CD4-positive, alpha-beta memory T cell (primary cell): ENCODE measurements around the gene GAA. TPM values are rescaled to one million over a fixed set of nuclear protein-coding genes. Genes with fewer than 3 reads are reported as not detected.

Experiments used
- CTCF ChIA-PET: fragments of 350-600 bp; sonication (Branson Sonifier 250); formaldehyde crosslinking; loops from one replicate; lab custom pipeline; 2021; ENCODE audit warnings: inconsistent platforms; ENCODE audit not compliant: partially characterized antibody; lab: Charles Lee
- POLR2A ChIA-PET: fragments of 350-600 bp; sonication (Branson Sonifier 250); formaldehyde crosslinking; loops from one replicate; lab custom pipeline; 2021; ENCODE audit not compliant: partially characterized antibody; lab: Charles Lee
- DNase-seq, 5 donors: peaks; one replicate each; pipeline versions ENCODE4 v3.0.0 to v3.0.0-alpha.2; 2020 to 2022; ENCODE audit warnings: mixed read lengths in 1 of 5
- H3K27ac ChIP-seq: one replicate; pipeline ENCODE4 v1.7.0; 2013; ENCODE audit warnings: low read depth, low read length
- H3K27me3 ChIP-seq: 2 replicates; pipeline ENCODE4 v1.7.0; 2013; ENCODE audit warnings: mild to moderate bottlenecking, low read length, moderate library complexity; ENCODE audit not compliant: insufficient read depth
- H3K36me3 ChIP-seq: 2 replicates; pipeline ENCODE4 v1.7.0; 2013; ENCODE audit warnings: mild to moderate bottlenecking, low read length, moderate library complexity; ENCODE audit not compliant: insufficient read depth
- H3K4me1 ChIP-seq: 2 replicates; pipeline ENCODE4 v1.7.0; 2013; ENCODE audit warnings: mild to moderate bottlenecking, low read length, moderate library complexity; ENCODE audit not compliant: insufficient read depth
- H3K4me3 ChIP-seq, 2 donors: one replicate each; pipeline ENCODE4 v1.7.0; 2013; ENCODE audit warnings: low read length in 2 of 2, mild to moderate bottlenecking in 1 of 2
- H3K9me3 ChIP-seq, 2 donors: one replicate each; pipeline ENCODE4 v1.7.0; 2013; ENCODE audit warnings: low read length in 2 of 2, control low read depth in 1 of 2; ENCODE audit not compliant: control insufficient read depth in 1 of 2
- H3K27ac Mint-ChIP-seq, 7 donors: one replicate each; pipeline ENCODE4 v1.8.0; 2020 to 2021; ENCODE audit warnings: mixed read lengths in 7 of 7, mild to moderate bottlenecking in 6 of 7, inconsistent platforms in 3 of 7, moderate library complexity in 3 of 7
- H3K27me3 Mint-ChIP-seq, 2 donors: one replicate each; pipeline ENCODE4 v1.8.0; 2020 to 2021; ENCODE audit warnings: mixed read lengths in 2 of 2
- H3K36me3 Mint-ChIP-seq, 2 donors: one replicate each; pipeline ENCODE4 v1.8.0; 2020 to 2021; ENCODE audit warnings: mixed read lengths in 2 of 2, inconsistent platforms in 1 of 2, mild to moderate bottlenecking in 1 of 2
- H3K4me1 Mint-ChIP-seq, 4 donors: one replicate each; pipeline ENCODE4 v1.8.0; 2020 to 2021; ENCODE audit warnings: mixed read lengths in 4 of 4, mild to moderate bottlenecking in 1 of 4
- H3K4me3 Mint-ChIP-seq, 8 donors: one replicate each; pipeline ENCODE4 v1.8.0; 2020 to 2021; ENCODE audit warnings: mixed read lengths in 8 of 8, mild to moderate bottlenecking in 7 of 8, moderate library complexity in 6 of 8, inconsistent platforms in 3 of 8
- H3K9me3 Mint-ChIP-seq, 8 donors: one replicate each; pipeline ENCODE4 v1.8.0; 2020 to 2021; ENCODE audit warnings: mixed read lengths in 8 of 8, mild to moderate bottlenecking in 5 of 8, inconsistent platforms in 3 of 8, moderate library complexity in 1 of 8
- intact Hi-C: fragments of 100-400 bp; cut with micrococcal nuclease; formaldehyde crosslinking; loops from one replicate; pipeline ENCODE4 v1.15.1; 2023
- polyA plus RNA-seq, 2 donors: library from polyadenylated mRNA; unstranded; fragments of 300-500 nt; fragmentation: Illumina TruSeq; gene quantifications; one replicate each; pipeline ENCODE4 v1.2.3, GENCODE V29; 2021
- total RNA-seq, 2 experiments: library from RNA; stranded (reverse); gene quantifications; one replicate each; pipeline ENCODE4 v1.2.3, GENCODE V29; 2021

Gene GAA
- total RNA-seq = 10 to 100 TPM; 41.1 to 44.8 TPM
- 10 to 100 TPM; 14.5 to 15.3 TPM for polyA plus RNA-seq

DNA sequence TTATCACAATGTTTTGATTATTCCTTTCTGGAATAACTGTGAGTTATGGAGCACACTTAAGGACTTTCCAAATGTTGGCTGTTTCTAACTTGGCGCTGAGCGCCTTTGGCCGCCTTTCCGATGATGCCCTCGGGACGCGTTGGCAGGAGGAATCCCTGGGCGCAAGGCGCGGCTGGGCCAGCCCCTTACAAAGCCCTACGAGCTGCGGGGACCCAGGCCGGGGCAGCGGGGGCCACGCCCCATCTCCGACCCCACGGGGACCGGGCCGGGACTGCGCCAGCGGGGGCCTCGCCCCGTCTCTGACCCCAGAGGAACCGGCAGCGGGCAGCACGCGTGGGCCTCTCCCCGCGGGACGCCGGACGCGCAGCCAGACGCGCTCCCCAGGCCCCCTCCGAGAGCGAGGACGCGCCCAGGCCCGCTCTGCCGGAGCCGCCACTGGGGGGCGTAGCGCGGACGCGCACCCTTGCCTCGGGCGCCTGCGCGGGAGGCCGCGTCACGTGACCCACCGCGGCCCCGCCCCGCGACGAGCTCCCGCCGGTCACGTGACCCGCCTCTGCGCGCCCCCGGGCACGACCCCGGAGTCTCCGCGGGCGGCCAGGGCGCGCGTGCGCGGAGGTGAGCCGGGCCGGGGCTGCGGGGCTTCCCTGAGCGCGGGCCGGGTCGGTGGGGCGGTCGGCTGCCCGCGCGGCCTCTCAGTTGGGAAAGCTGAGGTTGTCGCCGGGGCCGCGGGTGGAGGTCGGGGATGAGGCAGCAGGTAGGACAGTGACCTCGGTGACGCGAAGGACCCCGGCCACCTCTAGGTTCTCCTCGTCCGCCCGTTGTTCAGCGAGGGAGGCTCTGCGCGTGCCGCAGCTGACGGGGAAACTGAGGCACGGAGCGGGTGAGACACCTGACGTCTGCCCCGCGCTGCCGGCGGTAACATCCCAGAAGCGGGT, at the start of gene GAA:
Gene GAA, plus strand, starts transcription at position 571 of the 935 bp plus-strand sequence. CDS start 3,006 bp downstream, outside the sequence.
- Histone ChIP-seq H3K9me3 (no peaks in the 10 kb centered on the region), H3K36me3 (no peaks in the 10 kb centered on the region), H3K4me1 (peaks cover 20% of the 10 kb centered on the region), H3K27me3 (no peaks in the 10 kb centered on the region), H3K27ac (peak within 1 kb of the TSS; percentile 76), H3K4me3 (peak within 1 kb of the TSS; percentile 52 to 82)
- ChIA-PET POLR2A (interaction anchor here (0.8 to 3.8 kb wide), 21 partner anchors 9 to 1137 kb away, joined by 3 to 36 read pairs (median 4); partner anchors contain the start of genes CBX4, CBX8, EIF4A3 and ENDOV), CTCF (interaction anchor here (0.6 to 2.6 kb wide), 14 partner anchors 8 to 373 kb away, joined by 3 to 16 read pairs (median 7); partner anchors contain the start of gene EIF4A3)
- DNase-seq = peak; percentile 79 to 93 (median 89)
- H3K4me1 Mint-ChIP-seq = peaks cover 12 to 31% (median 16%) of the 10 kb centered on the region in 4 donors
- peak within 1 kb of the TSS; percentile 87 to 92 (median 90) for H3K4me3 Mint-ChIP-seq
- H3K27ac Mint-ChIP-seq = peak within 1 kb of the TSS; percentile 80 to 94 (median 88)
- peaks cover 0 to 4% of the 10 kb centered on the region in 2 donors for H3K36me3 Mint-ChIP-seq
- peaks cover 0 to 2% of the 10 kb centered on the region in 2 donors for H3K27me3 Mint-ChIP-seq
- intact Hi-C loops = loop anchor here (1.0 to 2.0 kb wide), 2 partner anchors 46 to 152 kb away; partner anchors contain the start of gene EIF4A3
- no peaks in the 10 kb centered on the region for H3K9me3 Mint-ChIP-seq

DNA sequence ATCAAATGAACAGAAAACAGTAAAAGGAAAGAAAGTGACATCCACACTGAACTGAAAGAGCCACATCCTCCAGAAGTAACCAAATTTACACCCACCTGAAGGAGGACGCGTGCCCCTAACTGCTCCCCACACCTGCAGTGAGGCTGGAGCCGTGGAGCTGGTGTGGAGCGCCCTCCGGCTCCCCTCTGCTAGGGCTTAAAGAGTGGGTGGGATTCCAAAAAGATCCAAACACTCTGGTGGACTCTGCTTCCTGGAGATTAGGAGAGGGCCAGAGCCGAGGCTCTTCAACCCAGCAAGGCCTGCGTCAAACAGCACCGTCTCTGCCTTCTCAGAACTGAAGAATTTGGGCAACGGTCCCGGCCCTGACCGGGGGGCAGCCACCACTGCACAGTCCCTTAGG, 49.7 kb upstream of the GAA start:
- no peaks in the 10 kb centered on the region for H3K4me1 Mint-ChIP-seq
- no peaks in the 10 kb centered on the region for H3K9me3 ChIP-seq
- H3K27ac Mint-ChIP-seq = no peak overlapping the region
- H3K27me3 Mint-ChIP-seq = no peaks in the 10 kb centered on the region
- no peak for DNase-seq
- ChIA-PET CTCF (interaction anchor here (0.7 kb wide), 1 partner anchor 19 kb away, joined by 4 read pairs; no protein-coding TSS in a partner anchor), POLR2A (no interaction called here)
- no peak overlapping the region for H3K27ac ChIP-seq
- no peak overlapping the region for H3K4me3 ChIP-seq
- no peaks in the 10 kb centered on the region for H3K36me3 Mint-ChIP-seq
- intact Hi-C loops = no loop called here
- H3K36me3 ChIP-seq = no peaks in the 10 kb centered on the region
- H3K4me3 Mint-ChIP-seq = no peak overlapping the region
- no peaks in the 10 kb centered on the region for H3K4me1 ChIP-seq
- H3K9me3 Mint-ChIP-seq = no peaks in the 10 kb centered on the region
- H3K27me3 ChIP-seq = no peaks in the 10 kb centered on the region

GRCh38 chr17:80053102-80053501, 48.3 kb upstream of the GAA start:
- CTCF ChIA-PET = interaction anchor here (0.6 kb wide), 1 partner anchor 55 kb away, joined by 3 read pairs; no protein-coding TSS in a partner anchor
- no peak overlapping the region for H3K27ac Mint-ChIP-seq

GRCh38 chr17:80055597-80055996, 45.8 kb upstream of the GAA start:
- no peaks in the 10 kb centered on the region for H3K27me3 ChIP-seq
- intact Hi-C loops = no loop called here
- H3K27ac ChIP-seq = no peak overlapping the region
- H3K4me3 ChIP-seq = no peak overlapping the region
- no peaks in the 10 kb centered on the region for H3K9me3 ChIP-seq
- no peaks in the 10 kb centered on the region for H3K4me1 ChIP-seq
- DNase-seq = no peak
- H3K36me3 ChIP-seq = no peaks in the 10 kb centered on the region
- H3K4me1 Mint-ChIP-seq = no peaks in the 10 kb centered on the region
- ChIA-PET CTCF (no interaction called here), POLR2A (no interaction called here)
- H3K27ac Mint-ChIP-seq = no peak overlapping the region
- no peaks in the 10 kb centered on the region for H3K27me3 Mint-ChIP-seq
- no peak overlapping the region for H3K4me3 Mint-ChIP-seq
- H3K36me3 Mint-ChIP-seq = no peaks in the 10 kb centered on the region
- no peaks in the 10 kb centered on the region for H3K9me3 Mint-ChIP-seq

More at GRCh38 chr17:80053102-80053501, 48.3 kb upstream of the GAA start:
- no peaks in the 10 kb centered on the region for H3K36me3 Mint-ChIP-seq
- H3K9me3 Mint-ChIP-seq = no peaks in the 10 kb centered on the region
- Histone ChIP-seq H3K27me3 (no peaks in the 10 kb centered on the region), H3K4me3 (no peak overlapping the region), H3K27ac (no peak overlapping the region), H3K36me3 (no peaks in the 10 kb centered on the region), H3K4me1 (no peaks in the 10 kb centered on the region), H3K9me3 (no peaks in the 10 kb centered on the region)
- POLR2A ChIA-PET = no interaction called here
- H3K4me1 Mint-ChIP-seq = no peaks in the 10 kb centered on the region
- intact Hi-C loops = no loop called here
- DNase-seq = no peak
- H3K27me3 Mint-ChIP-seq = no peaks in the 10 kb centered on the region
- H3K4me3 Mint-ChIP-seq = no peak overlapping the region

- DNase-seq = no peak
- Mint-ChIP-seq H3K9me3 (no peaks in the 10 kb centered on the region), H3K27ac (no peak overlapping the region), H3K4me3 (no peak overlapping the region), H3K27me3 (no peaks in the 10 kb centered on the region), H3K36me3 (no peaks in the 10 kb centered on the region), H3K4me1 (no peaks in the 10 kb centered on the region)
- ChIA-PET CTCF (no interaction called here), POLR2A (no interaction called here)
- Histone ChIP-seq H3K4me3 (no peak overlapping the region), H3K27ac (no peak overlapping the region), H3K36me3 (no peaks in the 10 kb centered on the region), H3K27me3 (no peaks in the 10 kb centered on the region), H3K9me3 (no peaks in the 10 kb centered on the region), H3K4me1 (no peaks in the 10 kb centered on the region)
- intact Hi-C loops = no loop called here
Measured at GRCh38 chr17:80058311-80058955, 42.9 kb upstream of the GAA start.

DNA sequence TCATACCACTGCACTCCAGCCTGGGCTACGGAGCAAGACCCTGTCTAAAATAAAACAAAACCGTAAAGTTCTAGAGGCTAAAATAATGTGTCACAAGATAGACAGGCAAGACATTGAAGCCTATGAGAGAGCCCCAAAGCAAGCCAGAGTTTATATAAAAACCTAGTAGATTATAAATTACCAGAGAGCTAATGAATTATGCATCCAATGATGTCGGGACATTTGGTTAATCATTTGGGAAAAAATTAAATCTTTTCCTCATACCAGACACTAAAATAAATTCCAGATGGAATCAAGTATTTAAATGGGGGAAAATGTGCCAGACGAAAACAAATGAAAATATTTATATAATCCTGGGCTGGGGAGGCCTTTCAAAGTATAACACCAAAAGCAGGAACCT, 40.7 kb upstream of the GAA start:
- Mint-ChIP-seq H3K36me3 (no peaks in the 10 kb centered on the region), H3K9me3 (no peaks in the 10 kb centered on the region), H3K4me3 (no peak overlapping the region), H3K27me3 (no peaks in the 10 kb centered on the region), H3K4me1 (no peaks in the 10 kb centered on the region), H3K27ac (no peak overlapping the region)
- ChIA-PET CTCF (interaction anchor here (1.8 kb wide), 1 partner anchor 22 kb away, joined by 5 read pairs; no protein-coding TSS in a partner anchor), POLR2A (no interaction called here)
- H3K27ac ChIP-seq = no peak overlapping the region
- no peak overlapping the region for H3K4me3 ChIP-seq
- no peaks in the 10 kb centered on the region for H3K9me3 ChIP-seq
- intact Hi-C loops = no loop called here
- H3K36me3 ChIP-seq = no peaks in the 10 kb centered on the region
- no peaks in the 10 kb centered on the region for H3K27me3 ChIP-seq
- H3K4me1 ChIP-seq = no peaks in the 10 kb centered on the region
- no peak for DNase-seq

DNA sequence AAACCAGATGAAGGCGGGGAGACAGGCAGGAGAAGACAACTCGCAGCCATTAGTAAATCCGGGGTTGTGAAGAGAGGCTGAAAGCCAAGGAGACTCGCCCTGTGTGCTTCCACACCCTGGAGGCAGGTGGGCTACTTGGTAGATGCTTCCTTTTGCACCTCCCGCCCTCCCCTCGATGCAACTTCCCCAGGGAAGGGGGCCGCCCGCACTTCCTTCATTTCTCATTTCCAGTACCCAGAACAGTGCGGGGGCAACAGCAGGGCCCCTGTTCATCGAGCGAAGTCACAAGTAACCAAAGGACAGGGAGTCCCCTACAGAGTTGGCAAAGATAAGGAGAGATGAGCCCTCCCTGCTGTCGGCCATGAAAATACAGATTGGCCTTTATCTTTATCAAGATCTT, 40.0 kb upstream of the GAA start:
- Histone ChIP-seq H3K4me1 (no peaks in the 10 kb centered on the region), H3K27ac (no peak overlapping the region), H3K4me3 (no peak overlapping the region), H3K9me3 (no peaks in the 10 kb centered on the region), H3K36me3 (no peaks in the 10 kb centered on the region), H3K27me3 (no peaks in the 10 kb centered on the region)
- CTCF ChIA-PET = no interaction called here
- DNase-seq = no peak
- Mint-ChIP-seq H3K27me3 (no peaks in the 10 kb centered on the region), H3K4me1 (no peaks in the 10 kb centered on the region), H3K27ac (no peak overlapping the region), H3K9me3 (no peaks in the 10 kb centered on the region), H3K4me3 (no peak overlapping the region), H3K36me3 (no peaks in the 10 kb centered on the region)
- POLR2A ChIA-PET = no interaction called here
- intact Hi-C loops = no loop called here
